ENCODE data around the gene FADS6. TPM values are rescaled to one million over a fixed set of nuclear protein-coding genes. Genes with fewer than 3 reads are reported as not detected.

Gene FADS6
- total and polyA plus RNA-seq, 10 of the 15 experiments (the other 5 are each of a cell fraction or from before 2014, with no cell fraction given): not detected

- no peak for TF ChIP-seq CHD2 (IDR thresholded peaks at IDR 0.05; ENCODE audit: borderline replicate concordance, low read depth, low read length)
- no peak for TF ChIP-seq FOS (IDR thresholded peaks at IDR 0.05; ENCODE audit: borderline replicate concordance, extremely low read depth, insufficient read length)
- no peak for TF ChIP-seq USF1 (IDR thresholded peaks at IDR 0.05; ENCODE audit: borderline replicate concordance, extremely low read length, insufficient read depth, low read depth, low read length)
- TF ChIP-seq POLR2AphosphoS2 (IDR thresholded peaks at IDR 0.05; ENCODE audit: low read depth, low read length): no peak; the same call in 1 of the 2 replicates
- no peak for TF ChIP-seq EP300 (IDR thresholded peaks at IDR 0.05; ENCODE audit: borderline replicate concordance in 1 of 2, control insufficient read depth in 1 of 2, low read depth in 2 of 2, low read length in 2 of 2)
- no peak for TF ChIP-seq CHD4 (IDR thresholded peaks at IDR 0.05)
- TF ChIP-seq IKZF1 (conservative IDR thresholded peaks at IDR 0.05): peak; percentile 9; the same call in 1 of the 2 replicates
- TF ChIP-seq HDAC2 (IDR thresholded peaks at IDR 0.05): no peak
- no peak for TF ChIP-seq TCF7 (IDR thresholded peaks at IDR 0.05; ENCODE audit: borderline replicate concordance)
- no peak for TF ChIP-seq ZBED1 (IDR thresholded peaks at IDR 0.05; ENCODE audit: borderline replicate concordance)
- TF ChIP-seq POU2F2 (IDR thresholded peaks at IDR 0.05; ENCODE audit: borderline replicate concordance, low read depth, low read length): peak; percentile 74; the same call in 2 of the 3 replicates
- no peak for TF ChIP-seq SRF (IDR thresholded peaks at IDR 0.05; ENCODE audit: low read depth in 2 of 2, low read length in 2 of 2)
- no peak for TF ChIP-seq SMAD1 (IDR thresholded peaks at IDR 0.05; ENCODE audit: low read depth, partially characterized antibody)
- no peak for TF ChIP-seq TCF12 (IDR thresholded peaks at IDR 0.05; ENCODE audit: low read depth, low read length)
- no peak for TF ChIP-seq CEBPB (IDR thresholded peaks at IDR 0.05; ENCODE audit: borderline replicate concordance in 1 of 2, low read depth in 2 of 2, low read length in 2 of 2)
- no peak for TF ChIP-seq MEF2B (IDR thresholded peaks at IDR 0.05; ENCODE audit: partially characterized antibody, poor library complexity, severe bottlenecking)
- TF ChIP-seq KAT2A (conservative IDR thresholded peaks at IDR 0.05; ENCODE audit: control insufficient read depth, low read depth, low read length): no peak
- TF ChIP-seq ZNF384 (IDR thresholded peaks at IDR 0.05; ENCODE audit: borderline replicate concordance, low read depth, low read length): no peak
- TF ChIP-seq RAD21 (IDR thresholded peaks at IDR 0.05; ENCODE audit: insufficient read depth, low read depth, low read length): no peak
- no peak for TF ChIP-seq HDAC6 (IDR thresholded peaks at IDR 0.05; ENCODE audit: unreplicated experiment)
- TF ChIP-seq PAX8 (IDR thresholded peaks at IDR 0.05): no peak
- no peak for TF ChIP-seq MYC (IDR thresholded peaks at IDR 0.05; ENCODE audit: insufficient read depth, insufficient read length, insufficient replicate concordance, low read length, severe bottlenecking)
- no peak for TF ChIP-seq WRNIP1 (IDR thresholded peaks at IDR 0.05; ENCODE audit: borderline replicate concordance, low read depth, low read length)
- TF ChIP-seq POLR2AphosphoS5 (IDR thresholded peaks at IDR 0.05; ENCODE audit: low read length): 0 out of 2 replicates have a peak, but pooled peaks have one; percentile 26
- peak; percentile 16 for TF ChIP-seq E4F1 (IDR thresholded peaks at IDR 0.05; ENCODE audit: borderline replicate concordance, partially characterized antibody)
- TF ChIP-seq SP1 (IDR thresholded peaks at IDR 0.05; ENCODE audit: low read depth, low read length): no peak
These were observed 21.0 kb downstream of the FADS6 start, which contains the start of gene FDXR (continued) for GRCh38 chr17:74872313-74873036.

Measured in GM12878 (cell line).